NCI-H748 treated with DMSO at 0.1 percent for 48 hours (cell line): ENCODE data around the gene TUNAR.
A peak's percentile ranks its signal among the peaks of the same experiment; 100 is the strongest.
"Not testable (repeated sequence)": the region's sequence is repeated elsewhere in the genome, so short reads cannot be mapped to it uniquely, and the experiment has no call there.

Experiments used
- DNase-seq: peaks from one replicate; lab custom pipeline; 2025; lab: John Stamatoyannopoulos, UW

The TUNAR gene

DNA sequence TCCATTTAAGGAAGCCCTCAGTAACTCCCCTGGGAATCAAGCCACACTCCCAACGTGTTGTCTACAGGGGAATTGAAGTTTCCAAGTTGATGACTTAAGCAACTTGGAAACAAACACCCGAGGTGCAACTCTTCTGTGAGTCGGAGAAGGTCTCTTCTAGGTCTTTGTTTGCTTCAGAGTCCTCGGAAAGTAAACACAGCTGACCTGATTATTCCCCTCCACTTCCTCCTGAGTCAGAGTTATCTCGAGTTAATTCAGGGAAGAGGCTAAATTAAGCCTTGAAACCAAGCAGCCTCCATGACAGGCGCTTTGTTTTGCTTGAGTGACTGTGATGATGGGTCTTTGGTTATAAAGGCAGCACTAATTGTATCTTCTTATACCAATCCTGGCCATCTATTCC, 41.8 kb downstream of the TUNAR start:
- no peak for DNase-seq

DNA sequence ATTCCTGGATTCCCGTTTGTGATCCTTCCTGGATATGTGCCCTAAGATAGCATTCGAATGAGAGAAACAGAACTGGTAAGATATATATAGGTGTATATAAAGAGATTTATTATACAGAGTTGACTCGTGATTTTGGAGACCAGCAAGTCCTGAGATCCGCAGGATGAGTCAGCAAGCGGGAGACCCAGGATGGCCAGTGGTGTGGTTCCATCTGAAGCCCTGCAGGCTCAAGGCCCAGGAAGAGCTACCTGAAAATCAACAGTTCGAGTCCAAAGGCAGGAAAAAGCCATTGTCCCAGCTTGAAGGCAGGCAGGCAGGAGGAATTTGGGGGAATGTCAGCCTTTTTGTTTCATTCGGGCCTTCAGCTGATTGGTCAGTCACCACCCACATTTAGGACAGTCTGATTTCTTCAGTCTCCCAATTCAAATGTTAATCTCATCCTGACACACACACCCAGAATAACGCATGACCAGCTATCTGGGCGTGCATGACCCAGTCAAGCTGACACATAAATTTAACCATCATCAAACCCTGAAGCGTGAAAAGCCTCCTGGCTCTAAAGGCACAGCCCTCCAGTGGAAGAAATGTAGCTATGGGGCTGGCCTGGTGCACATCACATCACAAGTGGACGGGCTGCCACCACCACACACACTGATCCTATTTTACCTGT, 44.3 kb downstream of the TUNAR start:
- DNase-seq, result no peak

DNA sequence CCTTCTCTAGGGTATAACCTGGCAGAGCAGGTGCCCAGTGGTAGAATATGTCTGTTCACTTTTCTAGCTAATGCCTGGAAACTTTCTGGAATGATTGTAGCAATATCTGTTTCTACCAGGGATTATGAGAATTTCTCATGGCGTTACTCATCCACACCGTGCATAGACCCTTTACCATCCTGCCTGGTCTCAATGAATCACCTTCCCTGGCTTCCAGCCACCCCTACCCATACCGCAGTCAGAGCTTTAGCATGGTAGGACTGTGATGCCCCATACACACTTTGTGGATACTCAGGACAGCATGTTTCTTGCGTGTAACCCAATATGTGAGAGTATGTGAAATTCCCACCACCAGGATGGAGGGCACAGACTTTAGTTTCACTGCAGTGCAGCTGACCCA, 45.4 kb downstream of the TUNAR start:
- DNase-seq, result no peak

DNA sequence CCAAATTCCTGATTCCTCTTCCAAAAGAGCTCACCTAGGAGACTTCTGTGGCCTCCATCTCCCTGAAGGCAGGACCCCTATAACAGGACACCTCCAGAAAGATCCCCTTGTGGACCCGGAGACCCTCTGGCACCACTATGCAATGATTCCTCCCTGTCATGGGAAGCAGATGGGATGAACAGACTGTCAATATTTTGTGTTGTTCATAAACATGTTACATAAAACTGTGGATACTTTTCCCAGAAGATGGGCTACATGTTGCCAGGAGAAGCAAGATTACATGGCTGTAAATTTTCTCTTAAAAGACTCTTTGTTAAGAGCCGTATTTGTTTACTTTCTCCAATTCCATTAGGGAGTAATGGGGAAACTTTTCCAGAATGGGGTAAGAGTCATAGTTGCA, 52.1 kb downstream of the TUNAR start:
- no peak for DNase-seq

DNA sequence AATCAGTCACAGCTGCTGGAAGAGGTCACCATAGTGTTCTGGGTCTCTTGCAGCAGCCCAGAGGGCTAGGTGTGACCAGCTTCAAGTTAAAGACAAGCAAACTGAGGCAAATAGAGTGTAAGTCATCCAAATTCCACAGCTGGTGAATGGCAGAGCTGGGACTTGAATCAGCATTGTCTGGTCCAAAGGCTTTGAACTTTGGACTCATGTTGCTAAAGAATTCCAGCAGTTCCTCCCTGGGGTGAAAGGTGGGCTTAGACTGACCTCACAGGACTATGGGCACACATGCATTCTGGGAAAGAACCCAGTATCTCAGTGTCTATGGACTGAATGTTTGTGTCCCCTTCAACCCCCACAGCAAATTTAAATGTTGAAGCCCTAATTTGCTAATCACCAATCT, 54.8 kb downstream of the TUNAR start:
- DNase-seq, result no peak

DNA sequence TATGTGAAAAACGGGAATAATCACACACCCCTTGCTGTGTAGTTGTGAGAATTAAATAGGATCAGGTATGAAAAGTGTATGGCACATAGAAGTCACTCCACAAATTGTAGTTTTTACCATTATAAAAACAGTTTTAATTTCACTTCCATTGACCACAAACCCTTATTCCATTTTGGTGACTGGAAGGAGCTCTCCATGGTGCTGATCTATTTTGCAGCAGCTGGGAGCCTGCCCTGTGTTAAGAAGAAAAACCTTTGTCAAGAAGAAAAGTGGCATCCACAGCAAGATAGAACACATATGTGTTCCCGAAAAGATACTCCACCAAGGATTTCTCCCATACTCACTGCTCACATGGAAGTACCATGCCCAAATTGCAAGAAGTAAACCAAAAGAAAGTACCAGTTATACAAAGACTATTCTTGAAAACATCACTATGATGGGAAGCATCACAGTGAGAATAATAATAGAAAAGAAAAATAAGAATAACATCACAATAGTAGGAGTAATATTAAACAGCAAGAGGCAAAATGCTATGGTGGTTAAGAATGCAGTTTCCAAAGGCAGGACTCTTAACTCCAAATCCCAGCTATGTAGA, 58.7 kb downstream of the TUNAR start:
- no peak for DNase-seq

DNA sequence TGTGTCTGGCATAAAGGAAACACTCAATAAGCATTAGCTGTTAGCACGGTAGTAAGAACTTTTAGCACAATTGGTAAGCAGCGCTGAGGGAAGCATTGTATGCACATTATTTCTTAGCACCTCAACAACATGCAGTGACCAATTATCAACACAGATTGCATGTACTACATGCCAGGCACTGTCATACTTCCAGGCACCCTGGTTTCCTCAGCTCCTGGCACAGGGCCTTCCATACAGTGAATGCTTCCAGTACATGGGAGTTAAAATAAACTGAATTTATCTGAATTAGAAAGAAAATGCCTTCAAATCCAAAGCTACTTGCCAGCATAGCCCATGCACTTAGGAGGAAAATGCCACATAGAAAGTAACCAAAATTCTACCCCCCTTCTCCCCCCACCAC, 59.4 kb downstream of the TUNAR start:
- no peak for DNase-seq

DNA sequence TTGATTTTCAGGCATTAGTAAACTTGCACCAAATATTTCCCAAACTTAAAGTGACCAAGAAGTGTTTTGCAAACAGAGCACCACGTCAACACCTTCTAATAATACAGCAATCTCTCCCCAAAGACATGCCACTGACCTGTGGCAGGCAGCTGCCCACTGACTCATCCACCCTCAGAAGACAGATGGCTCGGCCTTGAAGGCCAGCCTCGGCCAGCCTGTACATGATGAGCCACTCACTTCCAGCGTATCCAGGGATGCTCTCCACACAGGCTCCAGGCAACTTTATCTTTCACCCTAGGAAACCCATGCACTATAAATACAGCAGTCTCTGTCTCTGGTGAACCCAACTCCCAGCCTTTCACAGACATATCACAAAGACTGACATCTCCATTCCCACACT, 62.7 kb downstream of the TUNAR start:
- DNase-seq, result no peak

DNA sequence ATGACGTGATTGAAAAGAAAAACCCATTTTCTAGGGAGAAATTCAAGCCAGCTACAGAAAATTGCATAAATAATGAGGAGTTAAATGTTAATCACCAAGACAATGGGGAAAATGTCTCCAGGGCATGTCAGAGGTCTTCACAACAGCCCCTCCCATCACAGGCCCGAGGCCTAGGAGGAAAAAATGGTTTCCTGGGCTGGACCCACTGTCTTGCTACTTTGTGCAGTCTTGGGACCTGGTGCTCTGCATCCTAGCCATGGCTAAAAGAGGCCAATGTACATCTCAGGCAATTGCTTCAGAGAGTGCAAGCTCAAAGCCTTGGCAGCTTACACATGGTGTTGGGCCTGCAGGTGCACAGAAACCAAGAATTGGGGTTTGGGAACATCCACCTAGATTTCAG, 65.3 kb downstream of the TUNAR start:
- no peak for DNase-seq

DNA sequence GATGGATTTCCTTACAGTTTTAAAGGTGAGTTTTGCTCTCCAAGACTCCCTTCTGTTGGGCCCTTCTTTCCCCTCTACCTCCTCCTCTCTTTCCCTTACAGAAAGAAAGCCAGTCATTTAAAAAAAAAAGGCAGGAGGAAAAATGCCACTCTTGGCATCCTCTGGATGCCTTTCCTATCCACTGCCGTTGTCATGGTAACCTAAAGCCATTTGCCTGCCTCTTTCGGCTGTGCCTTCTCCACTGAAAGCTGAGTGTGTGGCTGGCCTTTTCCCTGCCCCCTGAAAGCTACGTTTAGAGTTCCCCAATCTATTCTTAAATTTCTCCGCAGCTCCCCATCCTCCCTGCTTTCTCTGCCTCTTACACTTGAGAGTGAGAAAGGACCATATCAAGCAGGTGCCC, 67.1 kb downstream of the TUNAR start:
- DNase-seq, result peak; percentile 9

DNA sequence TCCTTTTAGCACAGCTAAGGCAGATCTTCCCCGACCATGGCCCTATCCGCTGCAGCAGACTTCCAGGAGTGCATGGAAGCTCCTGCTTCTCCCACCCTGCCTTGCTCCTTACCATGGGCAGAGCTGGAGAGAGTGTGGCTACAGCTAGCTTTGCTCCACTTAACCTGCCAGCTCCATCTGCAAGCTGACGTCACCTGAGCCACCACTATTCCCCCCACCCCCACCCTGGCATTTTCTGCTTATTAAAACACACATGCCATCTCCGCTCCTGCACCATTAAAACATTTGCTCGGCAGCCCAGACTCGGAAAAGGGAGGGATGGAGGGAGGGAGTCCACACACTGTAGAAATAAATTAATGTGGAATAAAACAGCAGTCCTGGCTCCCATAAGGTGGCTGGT, 67.8 kb downstream of the TUNAR start:
- DNase-seq, result no peak

DNA sequence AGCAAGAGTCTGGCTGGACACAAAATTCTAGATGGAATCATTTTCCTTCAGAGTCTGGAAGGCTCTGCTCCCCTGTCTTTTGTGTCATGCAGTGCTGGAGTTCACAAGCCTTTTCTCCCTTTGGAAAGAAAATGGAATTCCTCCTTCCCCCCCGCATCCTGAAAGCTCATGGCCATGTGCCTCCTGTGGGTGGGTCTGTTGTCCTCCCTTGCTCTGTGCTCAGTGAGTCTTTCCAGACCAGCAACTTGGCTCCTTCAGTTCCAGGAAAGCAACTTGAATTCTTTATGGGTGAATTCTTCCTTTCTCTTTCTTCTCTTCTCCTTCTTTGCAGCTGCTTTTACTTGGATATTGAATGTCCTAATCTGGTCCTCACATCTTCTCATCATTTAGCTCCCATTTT, 70.2 kb downstream of the TUNAR start:
- DNase-seq, result no peak

DNA sequence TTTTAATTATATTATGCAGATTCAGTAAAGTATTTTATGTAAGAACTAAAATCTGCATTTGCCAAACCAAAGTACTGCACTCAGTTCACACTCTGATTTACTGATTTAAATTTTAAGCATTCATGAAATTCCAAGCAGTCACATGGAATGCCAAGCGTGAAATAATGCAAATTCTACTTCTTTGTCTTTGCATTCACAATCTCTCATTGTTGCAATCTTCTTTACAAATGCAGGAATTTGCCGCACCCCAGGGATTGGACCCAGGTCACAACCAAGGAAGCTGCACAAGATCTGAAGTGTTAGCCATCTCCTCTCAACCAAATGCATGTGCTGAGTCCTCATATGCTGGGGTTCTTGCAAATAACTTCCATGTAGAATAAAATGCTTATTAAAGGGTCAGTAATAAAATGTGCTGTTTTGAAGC, 71.9 kb downstream of the TUNAR start:
- no peak for DNase-seq

DNA sequence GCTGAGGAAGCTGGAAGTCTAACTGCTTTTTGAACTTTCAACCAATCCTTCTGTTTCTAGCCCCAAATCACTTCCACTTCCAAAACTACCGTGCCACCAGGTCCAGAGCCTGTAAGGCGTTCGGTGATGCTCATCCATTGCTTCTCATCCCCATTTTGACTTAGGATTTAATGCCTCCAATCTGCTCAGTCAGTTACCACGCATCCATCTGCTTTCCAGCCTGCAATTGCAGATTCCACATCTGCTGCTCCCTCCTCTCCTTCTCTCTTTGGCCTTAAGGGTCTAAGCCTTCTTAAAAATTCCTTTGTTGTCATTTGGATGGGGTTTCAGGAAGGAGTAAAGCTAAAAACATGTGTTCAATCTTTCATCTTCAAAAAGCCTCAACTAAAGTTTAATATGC, 74.7 kb downstream of the TUNAR start:
- no peak for DNase-seq

DNA sequence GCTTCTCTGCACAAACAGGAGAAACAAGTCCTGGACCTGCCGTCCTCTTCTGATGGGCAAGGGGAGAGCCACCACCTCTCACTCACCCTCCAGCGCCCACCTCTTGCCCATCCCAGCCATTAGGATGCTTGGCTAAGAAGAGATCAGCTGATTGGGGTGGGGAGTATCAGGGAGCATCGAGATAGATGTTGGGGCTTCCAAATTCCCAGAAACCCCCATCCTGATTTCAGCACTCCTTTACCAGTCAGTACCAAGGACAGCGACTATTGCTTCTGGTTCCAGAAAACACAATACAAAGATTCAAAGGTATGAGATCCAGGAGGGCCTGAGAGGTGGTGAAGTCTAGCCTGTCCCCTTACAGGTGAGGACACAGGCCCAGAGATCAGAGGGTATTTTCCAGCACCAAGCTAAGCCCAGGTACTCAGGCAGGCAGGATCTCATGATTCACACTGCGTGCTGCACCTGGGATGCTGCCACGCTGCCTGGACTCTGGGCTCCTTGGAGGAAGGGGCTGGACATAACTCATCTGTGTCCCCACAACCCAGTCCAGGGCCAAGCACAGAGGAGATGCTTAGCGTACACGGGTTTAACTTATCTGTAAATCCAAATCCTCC, 76.6 kb downstream of the TUNAR start:
- DNase-seq, result no peak

DNA sequence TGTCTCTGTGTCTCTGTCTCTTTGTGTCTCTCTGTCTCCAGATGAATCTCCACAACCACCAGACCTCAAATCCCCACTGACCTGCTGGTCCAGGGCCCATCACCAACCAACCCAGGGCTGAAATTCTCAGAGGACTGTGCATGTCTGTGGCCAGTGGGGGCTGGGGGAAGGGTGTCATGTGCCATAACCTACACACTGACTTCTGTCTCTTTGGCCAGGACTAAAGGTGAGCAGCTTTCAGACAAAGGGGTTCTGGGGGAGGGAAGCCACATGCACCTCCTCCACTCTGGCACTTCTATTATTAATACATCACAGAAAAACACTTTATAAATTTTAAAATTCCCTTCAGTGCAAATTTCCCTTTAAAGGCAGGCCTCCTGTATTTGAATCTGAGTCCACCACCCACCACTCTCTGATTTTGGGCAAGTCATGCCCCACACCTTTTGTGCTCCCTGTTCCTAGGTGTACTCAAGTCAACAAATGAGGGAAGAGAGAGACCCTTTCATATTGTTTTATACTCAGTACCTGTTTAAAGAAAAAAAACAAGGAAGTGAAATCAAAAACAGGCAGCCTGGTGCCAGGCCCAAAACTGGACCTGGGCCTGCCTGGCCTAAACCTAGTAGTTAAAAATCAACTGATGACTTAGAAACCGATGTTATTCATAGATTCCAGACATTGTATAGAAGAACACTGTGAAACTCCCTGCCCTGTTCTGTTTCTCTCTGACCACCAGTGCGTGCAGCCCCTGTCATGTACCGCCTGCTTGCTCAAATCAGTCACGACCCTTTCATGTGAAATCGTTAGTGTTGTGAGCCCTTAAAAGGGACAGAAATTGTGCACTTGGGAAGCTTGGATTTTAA, 80.2 kb downstream of the TUNAR start:
- DNase-seq, result no peak

DNA sequence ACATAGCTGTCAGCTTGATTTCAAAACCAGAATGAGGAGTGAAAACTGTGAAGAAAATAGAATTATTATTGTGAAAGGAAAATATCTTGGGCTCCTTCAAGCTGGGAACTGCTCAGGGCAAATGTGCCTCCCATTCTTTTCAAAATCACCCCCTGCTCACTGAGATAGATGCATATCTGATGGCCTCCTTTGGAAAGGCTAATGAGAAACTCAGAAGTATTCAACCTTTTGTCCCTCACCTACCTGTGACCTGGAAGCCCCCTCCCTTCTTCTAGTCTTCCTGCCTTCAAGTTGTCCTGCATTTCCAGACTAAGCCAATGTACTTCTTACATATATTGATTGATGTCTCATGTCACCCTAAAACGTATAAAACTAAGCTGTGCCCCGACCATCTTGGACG, 81.5 kb downstream of the TUNAR start:
- DNase-seq, result no peak

DNA sequence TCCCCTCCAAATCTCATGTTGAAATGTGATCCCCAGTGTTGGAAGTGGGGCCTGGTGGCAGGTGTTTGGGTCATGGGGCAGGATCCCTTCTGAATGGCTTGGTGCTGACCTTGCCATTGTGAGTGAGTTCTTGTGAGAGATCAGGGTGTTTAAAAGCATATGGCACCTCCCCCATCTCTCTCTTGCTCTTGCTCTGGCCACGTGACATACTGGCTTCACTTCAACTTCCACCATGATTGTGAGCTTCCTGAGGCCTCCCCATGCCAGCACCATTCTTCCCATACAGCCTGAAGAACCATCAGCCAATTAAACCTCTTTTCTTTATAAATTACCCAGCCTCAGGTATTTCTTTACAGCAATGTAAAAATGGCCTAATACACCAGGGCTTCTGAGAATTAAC, 82.7 kb downstream of the TUNAR start:
- no peak for DNase-seq

DNA sequence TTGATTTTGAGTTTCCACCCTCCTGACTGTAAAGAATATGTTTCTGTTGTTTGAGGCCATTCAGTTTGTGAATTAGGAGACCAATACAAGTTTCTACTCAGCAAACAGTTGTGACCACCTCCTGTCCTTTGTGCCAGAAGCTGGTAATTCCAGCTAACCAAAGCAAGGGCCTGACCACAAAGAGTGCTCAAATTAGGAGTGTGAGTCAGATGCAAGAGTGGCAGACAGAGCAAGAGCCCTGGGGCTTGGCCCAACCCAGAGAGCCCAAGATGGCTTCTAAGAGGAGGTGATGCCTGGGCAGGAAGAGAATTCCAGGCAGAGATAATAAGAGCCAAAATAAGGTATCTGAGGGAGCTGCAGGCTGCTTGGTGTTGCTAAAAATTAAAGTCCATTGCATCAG, 84.8 kb downstream of the TUNAR start:
- no peak for DNase-seq

DNA sequence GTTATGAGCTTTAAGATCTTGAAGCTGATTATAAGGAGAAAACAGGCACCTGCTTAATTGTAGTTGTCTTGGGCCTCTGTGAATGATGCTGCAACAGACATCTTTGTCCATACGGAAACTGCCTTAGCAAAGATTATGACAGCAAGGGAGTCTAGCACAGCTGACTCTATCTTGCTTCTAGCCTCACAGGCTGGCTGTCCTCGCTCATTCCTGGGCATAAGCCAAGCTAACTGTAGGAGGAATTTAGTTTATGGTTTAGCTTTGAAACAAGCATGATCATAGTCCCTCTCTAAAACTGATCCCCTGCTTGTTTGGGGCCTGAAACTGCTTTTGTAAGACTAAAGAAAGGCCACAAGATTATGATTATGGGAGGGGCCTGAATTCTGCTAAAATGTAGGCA, 88.3 kb downstream of the TUNAR start:
- DNase-seq, result no peak

DNA sequence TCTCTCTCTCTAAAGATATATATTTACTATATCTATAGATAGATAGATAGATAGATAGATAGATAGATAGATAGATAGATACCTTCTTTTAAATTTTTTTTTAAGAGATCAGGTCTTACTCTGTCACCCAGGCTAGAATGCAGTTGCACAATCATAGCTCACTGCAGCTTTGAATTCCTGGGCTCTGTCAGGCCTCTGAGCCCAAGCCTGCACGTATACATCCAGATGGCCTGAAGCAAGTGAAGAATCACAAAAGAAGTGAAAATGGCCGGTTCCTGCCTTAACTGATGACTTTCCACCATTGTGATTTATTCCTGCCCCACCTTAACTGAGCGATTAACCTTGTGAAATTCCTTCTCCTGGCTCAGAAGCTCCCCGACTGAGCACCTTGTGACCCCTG, 91.4 kb downstream of the TUNAR start:
- DNase-seq, result not testable (repeated sequence)
